Measurements from ENCODE around the gene GSAP. TPM values are rescaled to one million over a fixed set of nuclear protein-coding genes. Genes with fewer than 3 reads are reported as not detected.

Gene GSAP
- total RNA-seq, 1 donor from 2014 or later: 5.0 TPM

DNA sequence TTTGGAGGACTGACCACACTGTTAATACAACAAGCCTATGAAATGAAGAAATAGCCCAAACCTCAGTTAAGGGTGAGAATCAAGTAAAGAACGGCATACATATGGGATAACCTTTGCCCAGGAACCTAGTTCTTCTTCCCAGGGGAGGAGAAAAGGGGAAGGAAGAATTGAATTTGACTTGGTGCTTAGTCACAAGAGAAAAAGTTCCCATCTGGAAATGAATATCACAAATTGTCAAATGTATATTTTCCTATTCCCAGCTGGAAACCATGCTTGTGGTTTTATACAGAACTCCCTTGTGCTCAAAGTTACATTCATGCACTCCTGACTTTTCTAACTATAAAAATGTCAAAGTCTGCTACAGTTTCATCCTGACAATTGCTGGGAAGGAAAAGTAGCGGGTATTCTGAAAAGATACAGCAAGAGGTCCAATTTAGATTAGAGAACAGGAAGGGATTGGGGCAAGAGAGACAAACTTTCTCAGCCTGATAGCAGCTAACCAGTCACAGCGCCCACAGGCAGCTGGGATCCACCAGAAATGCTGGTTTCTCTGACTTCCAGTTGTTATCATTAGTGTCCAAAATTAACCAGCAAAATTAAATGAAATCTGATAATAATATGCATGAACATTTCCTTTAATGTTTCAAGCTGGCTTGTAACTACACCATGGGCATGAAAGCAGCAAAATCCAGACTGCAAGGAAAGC, 18.6 kb upstream of the GSAP start:
- TF ChIP-seq, protein P1, sequence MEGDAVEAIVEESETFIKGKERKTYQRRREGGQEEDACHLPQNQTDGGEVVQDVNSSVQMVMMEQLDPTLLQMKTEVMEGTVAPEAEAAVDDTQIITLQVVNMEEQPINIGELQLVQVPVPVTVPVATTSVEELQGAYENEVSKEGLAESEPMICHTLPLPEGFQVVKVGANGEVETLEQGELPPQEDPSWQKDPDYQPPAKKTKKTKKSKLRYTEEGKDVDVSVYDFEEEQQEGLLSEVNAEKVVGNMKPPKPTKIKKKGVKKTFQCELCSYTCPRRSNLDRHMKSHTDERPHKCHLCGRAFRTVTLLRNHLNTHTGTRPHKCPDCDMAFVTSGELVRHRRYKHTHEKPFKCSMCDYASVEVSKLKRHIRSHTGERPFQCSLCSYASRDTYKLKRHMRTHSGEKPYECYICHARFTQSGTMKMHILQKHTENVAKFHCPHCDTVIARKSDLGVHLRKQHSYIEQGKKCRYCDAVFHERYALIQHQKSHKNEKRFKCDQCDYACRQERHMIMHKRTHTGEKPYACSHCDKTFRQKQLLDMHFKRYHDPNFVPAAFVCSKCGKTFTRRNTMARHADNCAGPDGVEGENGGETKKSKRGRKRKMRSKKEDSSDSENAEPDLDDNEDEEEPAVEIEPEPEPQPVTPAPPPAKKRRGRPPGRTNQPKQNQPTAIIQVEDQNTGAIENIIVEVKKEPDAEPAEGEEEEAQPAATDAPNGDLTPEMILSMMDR (conservative IDR thresholded peaks at IDR 0.05): no peak
- Mint-ChIP-seq H3K27me3 (peaks cover 3% of the 10 kb centered on the region), H3K27ac (no peak overlapping the region), H3K4me3 (no peak overlapping the region), H3K4me1 (ENCODE audit: unreplicated experiment) (peaks cover 8% of the 10 kb centered on the region), H3K9me3 (no peaks in the 10 kb centered on the region), H3K36me3 (no peaks in the 10 kb centered on the region)
- no peak for DNase-seq (ENCODE audit: extremely low spot score, unreplicated experiment)

DNA sequence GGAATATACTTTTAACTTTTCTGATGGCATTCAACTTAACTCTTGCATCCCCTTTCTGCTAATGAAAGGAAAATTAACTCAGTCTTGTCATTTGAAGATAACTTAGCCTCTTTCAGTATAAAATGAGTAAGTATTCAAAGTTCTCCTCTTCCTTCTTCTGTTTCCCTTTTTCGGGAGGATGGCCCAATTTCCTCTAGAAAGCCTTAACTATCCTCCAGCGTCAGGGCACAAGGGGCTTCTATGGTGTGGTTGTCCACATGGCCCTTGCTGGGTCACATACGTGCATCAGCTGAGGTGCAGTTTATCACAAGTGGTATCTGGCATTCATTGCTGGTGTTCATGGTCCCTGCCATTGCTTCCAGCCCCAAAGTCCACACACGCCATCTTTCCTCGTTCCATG, 17.8 kb upstream of the GSAP start:
- Mint-ChIP-seq H3K36me3 (no peaks in the 10 kb centered on the region), H3K27me3 (peaks cover 3% of the 10 kb centered on the region), H3K4me3 (no peak overlapping the region), H3K9me3 (no peaks in the 10 kb centered on the region), H3K4me1 (ENCODE audit: unreplicated experiment) (peaks cover 8% of the 10 kb centered on the region), H3K27ac (no peak overlapping the region)
- TF ChIP-seq, protein P1 (conservative IDR thresholded peaks at IDR 0.05): no peak
- no peak for DNase-seq (ENCODE audit: extremely low spot score, unreplicated experiment)

DNA sequence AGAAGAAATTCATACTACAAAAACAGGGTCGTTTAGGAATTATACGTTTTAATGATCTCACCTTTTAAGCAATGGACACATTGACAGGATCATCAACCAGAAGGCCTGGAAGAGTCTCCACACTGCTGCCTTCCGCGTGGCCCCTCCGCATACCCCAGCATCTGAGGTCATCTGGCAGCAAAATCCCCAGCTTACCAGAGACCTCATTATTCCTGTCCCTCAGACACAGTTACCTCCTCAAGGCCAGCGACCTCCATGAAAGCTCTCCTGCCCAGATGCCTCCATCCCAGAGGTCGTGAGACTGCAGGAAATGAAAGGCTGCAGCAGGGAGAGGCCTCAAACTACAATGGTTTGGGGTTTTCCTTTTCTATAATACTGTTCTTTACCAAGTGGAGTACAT, 14.8 kb upstream of the GSAP start:
- H3K27ac Mint-ChIP-seq: no peak overlapping the region
- H3K9me3 Mint-ChIP-seq: no peaks in the 10 kb centered on the region
- no peaks in the 10 kb centered on the region for H3K36me3 Mint-ChIP-seq
- no peak overlapping the region for H3K4me3 Mint-ChIP-seq
- peaks cover 3% of the 10 kb centered on the region for H3K27me3 Mint-ChIP-seq
- H3K4me1 Mint-ChIP-seq (ENCODE audit: unreplicated experiment): peaks cover 29% of the 10 kb centered on the region
- DNase-seq (ENCODE audit: extremely low spot score, unreplicated experiment): no peak
- TF ChIP-seq, protein P1 (conservative IDR thresholded peaks at IDR 0.05): no peak

GRCh38 chr7:77428777-77429231, 12.7 kb upstream of the GSAP start:
- no peak overlapping the region for H3K27ac Mint-ChIP-seq
- no peaks in the 10 kb centered on the region for H3K36me3 Mint-ChIP-seq
- peaks cover 43% of the 10 kb centered on the region for H3K4me1 Mint-ChIP-seq (ENCODE audit: unreplicated experiment)
- no peaks in the 10 kb centered on the region for H3K9me3 Mint-ChIP-seq
- DNase-seq (ENCODE audit: extremely low spot score, unreplicated experiment): no peak
- TF ChIP-seq, protein P1 (conservative IDR thresholded peaks at IDR 0.05): no peak
- H3K27me3 Mint-ChIP-seq: no peaks in the 10 kb centered on the region
- H3K4me3 Mint-ChIP-seq: no peak overlapping the region

- no peak overlapping the region for H3K27ac Mint-ChIP-seq
- H3K9me3 Mint-ChIP-seq: no peaks in the 10 kb centered on the region
- H3K4me3 Mint-ChIP-seq: no peak overlapping the region
- no peak for DNase-seq (ENCODE audit: extremely low spot score, unreplicated experiment)
- no peaks in the 10 kb centered on the region for H3K36me3 Mint-ChIP-seq
- H3K4me1 Mint-ChIP-seq (ENCODE audit: unreplicated experiment): peaks cover 43% of the 10 kb centered on the region
- H3K27me3 Mint-ChIP-seq: no peaks in the 10 kb centered on the region
- TF ChIP-seq, protein P1 (conservative IDR thresholded peaks at IDR 0.05): no peak
Measured at GRCh38 chr7:77427996-77428603, 12.0 kb upstream of the GSAP start.
